Measurements from ENCODE around the gene AATF.

- TF ChIP-seq POLR2A (IDR thresholded peaks at IDR 0.05), result no peak
- TF ChIP-seq, protein P1, sequence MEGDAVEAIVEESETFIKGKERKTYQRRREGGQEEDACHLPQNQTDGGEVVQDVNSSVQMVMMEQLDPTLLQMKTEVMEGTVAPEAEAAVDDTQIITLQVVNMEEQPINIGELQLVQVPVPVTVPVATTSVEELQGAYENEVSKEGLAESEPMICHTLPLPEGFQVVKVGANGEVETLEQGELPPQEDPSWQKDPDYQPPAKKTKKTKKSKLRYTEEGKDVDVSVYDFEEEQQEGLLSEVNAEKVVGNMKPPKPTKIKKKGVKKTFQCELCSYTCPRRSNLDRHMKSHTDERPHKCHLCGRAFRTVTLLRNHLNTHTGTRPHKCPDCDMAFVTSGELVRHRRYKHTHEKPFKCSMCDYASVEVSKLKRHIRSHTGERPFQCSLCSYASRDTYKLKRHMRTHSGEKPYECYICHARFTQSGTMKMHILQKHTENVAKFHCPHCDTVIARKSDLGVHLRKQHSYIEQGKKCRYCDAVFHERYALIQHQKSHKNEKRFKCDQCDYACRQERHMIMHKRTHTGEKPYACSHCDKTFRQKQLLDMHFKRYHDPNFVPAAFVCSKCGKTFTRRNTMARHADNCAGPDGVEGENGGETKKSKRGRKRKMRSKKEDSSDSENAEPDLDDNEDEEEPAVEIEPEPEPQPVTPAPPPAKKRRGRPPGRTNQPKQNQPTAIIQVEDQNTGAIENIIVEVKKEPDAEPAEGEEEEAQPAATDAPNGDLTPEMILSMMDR (IDR thresholded peaks at IDR 0.05 in 8 of 11, conservative IDR thresholded peaks at IDR 0.05 in 3 of 11), result no peak
- no peak for TF ChIP-seq POLR2AphosphoS5 (IDR thresholded peaks at IDR 0.05)
Measured at GRCh38 chr17:37060928-37061327, 112.2 kb downstream of the AATF start.
